Measurements from ENCODE around the gene MYL3.

The MYL3 gene

GRCh38 chr3:46884427-46884826 is 21.2 kb upstream of the MYL3 start:
- Histone ChIP-seq H3K27ac (ENCODE audit: low read depth, low read length) (no peak overlapping the region), H3K9me3 (ENCODE audit: control insufficient read depth in 1 of 2, low read length in 2 of 2) (no peaks in the 10 kb centered on the region), H3K36me3 (ENCODE audit: control insufficient read depth in 1 of 2, insufficient read depth in 2 of 2, low read length in 2 of 2) (no peaks in the 10 kb centered on the region), H3K4me3 (ENCODE audit: low read depth in 1 of 2, low read length in 2 of 2) (no peak overlapping the region), H3K27me3 (ENCODE audit: control insufficient read depth in 1 of 2, insufficient read depth in 2 of 2, low read length in 2 of 2) (peaks cover 39 to 43% of the 10 kb centered on the region in 2 donors), H3K4me1 (ENCODE audit: control insufficient read depth in 1 of 2, insufficient read depth in 2 of 2, low read length in 2 of 2) (peaks cover 0 to 2% of the 10 kb centered on the region in 2 donors), H3K9ac (ENCODE audit: low read depth in 1 of 2, low read length in 2 of 2) (no peak overlapping the region)

- Histone ChIP-seq H3K9ac (ENCODE audit: low read depth in 1 of 2, low read length in 2 of 2) (no peak overlapping the region), H3K36me3 (ENCODE audit: control insufficient read depth in 1 of 2, insufficient read depth in 2 of 2, low read length in 2 of 2) (no peaks in the 10 kb centered on the region), H3K27ac (ENCODE audit: low read depth, low read length) (no peak overlapping the region), H3K4me1 (ENCODE audit: control insufficient read depth in 1 of 2, insufficient read depth in 2 of 2, low read length in 2 of 2) (peaks cover 0 to 2% of the 10 kb centered on the region in 2 donors), H3K9me3 (ENCODE audit: control insufficient read depth in 1 of 2, low read length in 2 of 2) (no peaks in the 10 kb centered on the region), H3K27me3 (ENCODE audit: control insufficient read depth in 1 of 2, insufficient read depth in 2 of 2, low read length in 2 of 2) (peaks cover 39 to 43% of the 10 kb centered on the region in 2 donors), H3K4me3 (ENCODE audit: low read depth in 1 of 2, low read length in 2 of 2) (no peak overlapping the region)
Measured at GRCh38 chr3:46883830-46884185, 20.6 kb upstream of the MYL3 start.

- H3K4me3 ChIP-seq (ENCODE audit: low read depth in 1 of 2, low read length in 2 of 2): peak overlapping the region; percentile 55 to 61
- H3K27ac ChIP-seq (ENCODE audit: low read depth, low read length): no peak overlapping the region
- H3K9me3 ChIP-seq (ENCODE audit: control insufficient read depth in 1 of 2, low read length in 2 of 2): no peaks in the 10 kb centered on the region
- H3K27me3 ChIP-seq (ENCODE audit: control insufficient read depth in 1 of 2, insufficient read depth in 2 of 2, low read length in 2 of 2): peaks cover 39 to 43% of the 10 kb centered on the region in 2 donors
- H3K36me3 ChIP-seq (ENCODE audit: control insufficient read depth in 1 of 2, insufficient read depth in 2 of 2, low read length in 2 of 2): no peaks in the 10 kb centered on the region
- H3K9ac ChIP-seq (ENCODE audit: low read depth in 1 of 2, low read length in 2 of 2): no peak overlapping the region
- peaks cover 0 to 2% of the 10 kb centered on the region in 2 donors for H3K4me1 ChIP-seq (ENCODE audit: control insufficient read depth in 1 of 2, insufficient read depth in 2 of 2, low read length in 2 of 2)
Measured at GRCh38 chr3:46883054-46883829, 20.0 kb upstream of the MYL3 start.

DNA sequence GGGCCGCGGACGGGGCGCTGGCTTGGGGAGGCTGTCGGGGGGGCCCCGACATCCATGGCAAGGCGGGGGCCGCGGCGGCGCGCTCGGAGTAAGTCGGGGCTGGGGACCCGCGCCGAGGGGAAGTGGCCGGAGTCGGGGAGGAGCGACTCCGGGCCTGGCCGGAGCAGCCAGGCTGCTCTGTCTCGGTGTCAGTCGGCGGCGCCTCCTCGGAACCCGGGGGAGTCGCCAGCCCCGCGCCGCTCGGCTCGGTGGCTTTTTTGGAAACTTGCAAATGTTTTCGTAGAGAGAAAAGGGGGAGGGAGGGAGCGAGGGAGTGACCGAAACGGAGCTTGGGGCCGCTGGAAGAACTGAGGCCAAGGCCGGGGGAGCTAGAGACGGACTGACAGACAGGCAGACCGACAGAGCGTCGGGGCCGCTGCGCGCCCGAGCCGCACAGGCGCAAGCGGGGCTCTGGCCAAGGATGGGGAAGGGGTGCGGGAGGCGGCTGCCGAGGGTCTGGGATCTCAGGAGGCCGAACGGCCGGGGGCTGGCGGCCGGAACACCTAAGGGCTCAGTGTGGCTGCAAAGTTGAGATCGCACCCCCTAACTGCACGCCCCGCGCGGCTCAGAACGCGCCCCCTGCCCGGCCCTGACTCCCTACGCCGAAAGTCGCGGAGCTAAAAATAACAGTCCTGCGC is 19.3 kb upstream of the MYL3 start:
- Histone ChIP-seq H3K9ac (ENCODE audit: low read depth in 1 of 2, low read length in 2 of 2) (no peak overlapping the region), H3K4me3 (ENCODE audit: low read depth in 1 of 2, low read length in 2 of 2) (peak overlapping the region; percentile 55 to 61), H3K27ac (ENCODE audit: low read depth, low read length) (peak overlapping the region; percentile 66), H3K9me3 (ENCODE audit: control insufficient read depth in 1 of 2, low read length in 2 of 2) (no peaks in the 10 kb centered on the region), H3K4me1 (ENCODE audit: control insufficient read depth in 1 of 2, insufficient read depth in 2 of 2, low read length in 2 of 2) (peaks cover 0 to 2% of the 10 kb centered on the region in 2 donors), H3K36me3 (ENCODE audit: control insufficient read depth in 1 of 2, insufficient read depth in 2 of 2, low read length in 2 of 2) (no peaks in the 10 kb centered on the region), H3K27me3 (ENCODE audit: control insufficient read depth in 1 of 2, insufficient read depth in 2 of 2, low read length in 2 of 2) (peaks cover 39 to 43% of the 10 kb centered on the region in 2 donors)

DNA sequence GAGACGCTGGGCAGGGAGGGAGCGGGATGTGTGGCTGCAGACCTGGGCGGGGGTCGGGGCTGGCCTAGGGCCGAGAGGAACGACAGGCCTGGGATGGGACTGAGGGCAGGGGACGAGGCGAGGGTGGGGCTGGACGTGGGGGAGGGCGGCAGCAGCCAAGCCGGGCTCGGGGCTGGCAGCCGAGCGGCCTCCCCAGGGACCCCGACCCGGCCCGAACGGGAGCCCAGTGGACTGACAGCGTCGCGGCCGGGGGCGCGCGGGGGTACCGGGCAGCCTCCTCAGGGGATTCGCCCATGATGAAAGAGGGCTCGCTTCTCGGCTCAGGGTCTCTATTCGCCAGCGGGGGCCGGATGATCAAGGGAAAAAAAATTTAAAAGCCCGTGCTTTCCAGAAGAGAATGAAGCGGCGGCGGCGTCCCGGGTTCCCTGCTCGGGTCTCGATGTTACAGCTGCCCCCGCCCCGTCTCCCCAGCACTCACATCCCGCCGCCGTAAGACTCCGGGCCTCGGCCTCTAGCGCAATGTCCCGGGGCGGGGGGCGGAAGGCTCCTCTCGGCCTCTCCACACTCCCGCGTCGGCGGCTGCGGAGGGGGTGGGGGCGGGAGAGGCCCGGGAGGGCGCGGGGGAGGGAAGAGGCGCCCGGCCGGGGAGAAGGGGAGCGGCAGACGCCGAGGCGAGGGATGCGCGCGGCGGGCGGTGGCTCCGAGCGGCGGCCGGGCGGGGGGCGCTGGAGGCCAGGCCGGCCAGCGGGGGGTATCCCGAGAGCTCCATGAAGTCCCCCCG is 18.5 kb upstream of the MYL3 start:
- Histone ChIP-seq H3K9me3 (ENCODE audit: control insufficient read depth in 1 of 2, low read length in 2 of 2) (no peaks in the 10 kb centered on the region), H3K27ac (ENCODE audit: low read depth, low read length) (peak overlapping the region; percentile 66), H3K36me3 (ENCODE audit: control insufficient read depth in 1 of 2, insufficient read depth in 2 of 2, low read length in 2 of 2) (no peaks in the 10 kb centered on the region), H3K4me3 (ENCODE audit: low read depth in 1 of 2, low read length in 2 of 2) (peak overlapping the region in 1 of 2 donors; percentile 61), H3K4me1 (ENCODE audit: control insufficient read depth in 1 of 2, insufficient read depth in 2 of 2, low read length in 2 of 2) (peaks cover 0 to 2% of the 10 kb centered on the region in 2 donors), H3K27me3 (ENCODE audit: control insufficient read depth in 1 of 2, insufficient read depth in 2 of 2, low read length in 2 of 2) (peaks cover 39 to 43% of the 10 kb centered on the region in 2 donors), H3K9ac (ENCODE audit: low read depth in 1 of 2, low read length in 2 of 2) (no peak overlapping the region)

DNA sequence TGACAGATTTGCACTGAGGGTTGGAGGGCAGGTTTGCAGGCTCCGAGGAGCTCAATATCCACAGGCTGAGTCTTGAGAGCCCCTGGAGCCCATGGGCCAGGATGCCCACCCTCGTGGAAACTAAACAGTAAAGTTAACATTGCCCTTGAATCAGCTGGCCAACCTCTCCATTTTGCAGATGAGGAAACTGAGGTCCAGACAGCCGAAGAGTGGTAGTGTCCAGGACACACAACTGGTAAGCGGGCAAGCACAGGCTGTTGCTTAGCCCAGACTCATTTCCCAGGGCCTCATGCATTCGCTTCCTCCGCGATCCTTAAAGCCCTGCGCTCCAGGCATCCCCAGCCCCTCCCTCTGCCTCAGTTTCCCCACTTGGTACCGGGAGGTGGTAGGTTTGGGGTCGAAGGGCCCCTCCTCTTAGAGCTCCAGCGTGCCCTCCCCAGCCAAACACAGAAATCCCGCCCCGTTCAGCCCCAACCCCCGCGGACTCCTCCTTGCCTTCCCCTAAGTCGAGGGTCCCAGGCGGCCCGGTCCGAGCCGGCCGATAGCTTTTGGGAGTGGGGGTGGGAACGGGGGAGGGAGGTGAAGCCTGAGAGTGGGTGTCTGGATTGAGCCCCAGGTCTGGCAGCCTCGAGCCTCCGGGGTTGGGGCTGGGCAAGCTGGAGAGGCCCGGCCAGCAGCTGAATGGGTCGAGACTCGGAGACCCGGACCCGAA is 17.8 kb upstream of the MYL3 start:
- Histone ChIP-seq H3K9ac (ENCODE audit: low read depth in 1 of 2, low read length in 2 of 2) (no peak overlapping the region), H3K9me3 (ENCODE audit: control insufficient read depth in 1 of 2, low read length in 2 of 2) (no peaks in the 10 kb centered on the region), H3K4me3 (ENCODE audit: low read depth in 1 of 2, low read length in 2 of 2) (no peak overlapping the region), H3K27ac (ENCODE audit: low read depth, low read length) (peak overlapping the region; percentile 44), H3K4me1 (ENCODE audit: control insufficient read depth in 1 of 2, insufficient read depth in 2 of 2, low read length in 2 of 2) (peaks cover 0 to 2% of the 10 kb centered on the region in 2 donors), H3K36me3 (ENCODE audit: control insufficient read depth in 1 of 2, insufficient read depth in 2 of 2, low read length in 2 of 2) (no peaks in the 10 kb centered on the region), H3K27me3 (ENCODE audit: control insufficient read depth in 1 of 2, insufficient read depth in 2 of 2, low read length in 2 of 2) (peaks cover 39 to 41% of the 10 kb centered on the region in 2 donors)

- peak overlapping the region; percentile 32 for H3K27ac ChIP-seq (ENCODE audit: low read depth, low read length)
- H3K9ac ChIP-seq (ENCODE audit: low read depth in 1 of 2, low read length in 2 of 2): no peak overlapping the region
- peaks cover 19 to 23% of the 10 kb centered on the region in 2 donors for H3K27me3 ChIP-seq (ENCODE audit: control insufficient read depth in 1 of 2, insufficient read depth in 2 of 2, low read length in 2 of 2)
- no peaks in the 10 kb centered on the region for H3K36me3 ChIP-seq (ENCODE audit: control insufficient read depth in 1 of 2, insufficient read depth in 2 of 2, low read length in 2 of 2)
- H3K9me3 ChIP-seq (ENCODE audit: control insufficient read depth in 1 of 2, low read length in 2 of 2): no peaks in the 10 kb centered on the region
- H3K4me3 ChIP-seq (ENCODE audit: low read depth in 1 of 2, low read length in 2 of 2): no peak overlapping the region
- H3K4me1 ChIP-seq (ENCODE audit: control insufficient read depth in 1 of 2, insufficient read depth in 2 of 2, low read length in 2 of 2): peaks cover 0 to 2% of the 10 kb centered on the region in 2 donors
Measured at GRCh38 chr3:46878781-46879436, 15.7 kb upstream of the MYL3 start.

DNA sequence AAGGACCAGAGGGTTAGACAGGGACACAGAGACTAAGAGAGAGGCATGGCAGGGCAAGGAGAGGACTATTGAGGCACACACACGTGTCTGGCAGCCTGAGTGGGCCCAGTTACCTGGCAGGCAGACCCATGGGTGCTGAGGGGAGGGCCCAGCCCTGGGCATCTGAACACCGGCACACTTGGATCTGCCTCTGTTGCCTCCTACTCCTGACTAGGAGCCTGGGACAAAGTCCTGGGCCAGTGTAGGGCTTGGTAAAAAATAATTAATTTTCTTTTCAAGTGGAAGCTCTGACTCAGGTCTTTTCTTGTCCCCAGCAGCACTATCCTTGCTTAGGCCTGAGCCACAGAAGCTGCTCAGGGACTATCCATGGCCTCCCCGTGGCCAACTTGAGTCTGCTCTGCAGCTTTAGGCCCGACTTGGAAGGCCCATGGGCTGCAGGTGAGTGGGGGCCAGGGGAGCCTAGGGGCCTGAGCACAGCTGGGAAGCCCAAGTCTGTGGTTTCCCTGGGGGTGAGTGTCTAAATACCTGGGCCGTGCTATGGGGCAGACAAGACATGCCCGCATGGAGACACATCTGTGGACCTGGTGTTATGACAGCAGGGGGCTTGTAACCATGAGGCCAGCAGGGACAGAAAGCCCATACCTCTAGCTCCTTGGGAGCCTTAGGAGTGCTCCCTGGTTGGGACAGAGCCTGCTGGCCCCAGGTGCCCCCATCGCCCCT is 14.3 kb upstream of the MYL3 start, which contains the start of gene PTH1R:
Gene PTH1R (plus strand): TSS at position 316 of the 720 bp plus-strand sequence. CDS start 5,839 bp downstream, outside the sequence.
- H3K27ac ChIP-seq (ENCODE audit: low read depth, low read length): peak within 1 kb of the TSS; percentile 80

More for the DNA sequence above, 14.3 kb upstream of the MYL3 start, which contains the start of gene PTH1R:
- H3K4me3 ChIP-seq (ENCODE audit: low read depth in 1 of 2, low read length in 2 of 2): no peak within 1 kb of the TSS
- peaks cover 14 to 18% of the 10 kb centered on the region in 2 donors for H3K27me3 ChIP-seq (ENCODE audit: control insufficient read depth in 1 of 2, insufficient read depth in 2 of 2, low read length in 2 of 2)
- H3K36me3 ChIP-seq (ENCODE audit: control insufficient read depth in 1 of 2, insufficient read depth in 2 of 2, low read length in 2 of 2): no peaks in the 10 kb centered on the region
- H3K9me3 ChIP-seq (ENCODE audit: control insufficient read depth in 1 of 2, low read length in 2 of 2): no peaks in the 10 kb centered on the region
- peaks cover 0 to 2% of the 10 kb centered on the region in 2 donors for H3K4me1 ChIP-seq (ENCODE audit: control insufficient read depth in 1 of 2, insufficient read depth in 2 of 2, low read length in 2 of 2)
- H3K9ac ChIP-seq (ENCODE audit: low read depth in 1 of 2, low read length in 2 of 2): no peak within 1 kb of the TSS
